ENCODE measurements around the gene GRK5. TPM values are rescaled to one million over a fixed set of nuclear protein-coding genes. Genes with fewer than 3 reads are reported as not detected.

Gene GRK5
- total RNA-seq, 1 experiment from 2014 or later: 1.2 TPM

DNA sequence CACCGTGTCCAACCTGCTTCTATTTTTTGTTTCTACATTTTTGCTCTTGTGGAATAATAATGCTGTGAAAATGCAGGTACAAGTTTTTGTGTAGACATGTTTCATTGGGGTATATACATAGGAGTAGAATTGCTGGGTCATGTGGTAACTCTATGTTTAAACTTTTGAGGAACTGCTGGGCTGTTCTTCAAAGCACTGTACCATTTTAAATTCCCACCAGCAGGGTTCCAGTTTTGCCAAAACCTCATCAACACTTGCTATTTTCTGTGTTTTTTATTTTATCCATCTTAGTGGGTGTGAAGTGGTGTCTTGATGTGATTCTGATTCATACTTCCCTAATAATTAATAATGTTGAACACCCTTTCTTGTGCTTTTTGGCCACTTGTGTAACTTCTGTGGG is 196.6 kb downstream of the GRK5 start:
- no peaks in the 10 kb centered on the region for H4K20me1 ChIP-seq (ENCODE audit: control insufficient read depth, insufficient read depth, insufficient read length)
- H2BK5ac ChIP-seq (ENCODE audit: insufficient read length, low read length): no peak overlapping the region
- H3K27me3 ChIP-seq (ENCODE audit: insufficient read depth, low read length): no peaks in the 10 kb centered on the region
- H3T11ph ChIP-seq (ENCODE audit: low read length): no peak overlapping the region
- no peak overlapping the region for H3K27ac ChIP-seq (ENCODE audit: insufficient read length, low read depth, low read length)
- Mint-ChIP-seq H3K9me3 (no peaks in the 10 kb centered on the region), H3K4me3 (no peak overlapping the region), H3K27ac (no peak overlapping the region), H3K36me3 (ENCODE audit: insufficient read depth in 1 of 3, low read depth in 3 of 3) (no peaks in the 10 kb centered on the region), H3K4me1 (peaks cover 9 to 13% of the 10 kb centered on the region in 2 experiments), H3K27me3 (ENCODE audit: low read depth) (no peaks in the 10 kb centered on the region; the same call in 1 of the 2 replicates)
- H2BK120ac ChIP-seq (ENCODE audit: low read depth, low read length, poor library complexity, severe bottlenecking): no peak overlapping the region
- no peak overlapping the region for H2AFZ ChIP-seq (ENCODE audit: low read length)
- no peak overlapping the region for H2BK12ac ChIP-seq (ENCODE audit: insufficient read length, low read depth, low read length)
- TF ChIP-seq, protein P1, sequence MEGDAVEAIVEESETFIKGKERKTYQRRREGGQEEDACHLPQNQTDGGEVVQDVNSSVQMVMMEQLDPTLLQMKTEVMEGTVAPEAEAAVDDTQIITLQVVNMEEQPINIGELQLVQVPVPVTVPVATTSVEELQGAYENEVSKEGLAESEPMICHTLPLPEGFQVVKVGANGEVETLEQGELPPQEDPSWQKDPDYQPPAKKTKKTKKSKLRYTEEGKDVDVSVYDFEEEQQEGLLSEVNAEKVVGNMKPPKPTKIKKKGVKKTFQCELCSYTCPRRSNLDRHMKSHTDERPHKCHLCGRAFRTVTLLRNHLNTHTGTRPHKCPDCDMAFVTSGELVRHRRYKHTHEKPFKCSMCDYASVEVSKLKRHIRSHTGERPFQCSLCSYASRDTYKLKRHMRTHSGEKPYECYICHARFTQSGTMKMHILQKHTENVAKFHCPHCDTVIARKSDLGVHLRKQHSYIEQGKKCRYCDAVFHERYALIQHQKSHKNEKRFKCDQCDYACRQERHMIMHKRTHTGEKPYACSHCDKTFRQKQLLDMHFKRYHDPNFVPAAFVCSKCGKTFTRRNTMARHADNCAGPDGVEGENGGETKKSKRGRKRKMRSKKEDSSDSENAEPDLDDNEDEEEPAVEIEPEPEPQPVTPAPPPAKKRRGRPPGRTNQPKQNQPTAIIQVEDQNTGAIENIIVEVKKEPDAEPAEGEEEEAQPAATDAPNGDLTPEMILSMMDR (conservative IDR thresholded peaks at IDR 0.05): no peak
- no peaks in the 10 kb centered on the region for H3K23me2 ChIP-seq (ENCODE audit: insufficient read length, low read depth, low read length, poor library complexity, severe bottlenecking)
- no peak overlapping the region for H3K4ac ChIP-seq (ENCODE audit: low read depth, low read length)
- no peak overlapping the region for H4K8ac ChIP-seq (replicated peaks; ENCODE audit: insufficient read length, low read depth, low read length)
- H3K9me3 ChIP-seq (ENCODE audit: control insufficient read depth, low read depth, low read length): no peaks in the 10 kb centered on the region
- no peak overlapping the region for H4K5ac ChIP-seq (ENCODE audit: insufficient read length, low read depth, low read length)
- no peaks in the 10 kb centered on the region for H3K79me1 ChIP-seq (ENCODE audit: insufficient read depth, low read depth, low read length, poor library complexity, severe bottlenecking)
- H4K91ac ChIP-seq (ENCODE audit: insufficient read length, low read depth, low read length): no peak overlapping the region
- H3K14ac ChIP-seq (ENCODE audit: insufficient read depth, low read length): no peak overlapping the region
- WGBS (ENCODE audit: extremely low coverage, insufficient read length, low lambda C conversion rate): no CpG with 5 or more reads among the region's 1 CpG
- H3K18ac ChIP-seq (ENCODE audit: insufficient read length, low read depth, low read length): no peak overlapping the region
- no peak overlapping the region for H3K4me2 ChIP-seq (ENCODE audit: insufficient read depth, insufficient read length, low read length)
- no peak overlapping the region for H3K56ac ChIP-seq (ENCODE audit: insufficient read length, low read depth, low read length)
- H2BK15ac ChIP-seq (ENCODE audit: low read depth, low read length): no peak overlapping the region
- H3K79me2 ChIP-seq (ENCODE audit: insufficient read depth, low read length): no peaks in the 10 kb centered on the region
- H2AK5ac ChIP-seq (ENCODE audit: insufficient read length, low read length): no peak overlapping the region
- no peak overlapping the region for H3K23ac ChIP-seq (ENCODE audit: insufficient read length, low read depth, low read length)
- H2BK20ac ChIP-seq (ENCODE audit: low read depth, low read length, poor library complexity, severe bottlenecking): no peak overlapping the region
- DNase-seq: no peak
- no peak overlapping the region for H3K9ac ChIP-seq (ENCODE audit: extremely low read depth, insufficient read length, low read length)
- H3K4me1 ChIP-seq (ENCODE audit: insufficient read depth, low read length): no peaks in the 10 kb centered on the region

Data from H9 (cell line).